Progenitor cell of endocrine pancreas (in vitro differentiated cells): ENCODE results near the gene ST6GAL2. TPM values are rescaled to one million over a fixed set of nuclear protein-coding genes. Genes with fewer than 3 reads are reported as not detected.

Experiments
- DNase-seq: peaks from one replicate; pipeline ENCODE4 v3.0.0; 2021; ENCODE audit warnings: low spot score; ENCODE audit not compliant: unreplicated experiment
- H3K27ac Mint-ChIP-seq: 2 replicates; pipeline ENCODE4 v1.8.0; 2021; ENCODE audit warnings: mild to moderate bottlenecking, moderate library complexity, mixed read lengths
- H3K27me3 Mint-ChIP-seq: 2 replicates; pipeline ENCODE4 v1.8.0; 2021; ENCODE audit warnings: mixed read lengths
- H3K36me3 Mint-ChIP-seq: 2 replicates; pipeline ENCODE4 v1.8.0; 2022; ENCODE audit warnings: mixed read lengths; ENCODE audit not compliant: insufficient read depth
- H3K4me1 Mint-ChIP-seq: 2 replicates; pipeline ENCODE4 v1.8.0; 2021; ENCODE audit warnings: low read depth, mixed read lengths
- H3K4me3 Mint-ChIP-seq: 2 replicates; pipeline ENCODE4 v1.8.0; 2021; ENCODE audit warnings: low read depth, mild to moderate bottlenecking, moderate library complexity, mixed read lengths
- H3K9me3 Mint-ChIP-seq: 2 replicates; pipeline ENCODE4 v1.8.0; 2021; ENCODE audit warnings: low read depth, mixed read lengths
- total RNA-seq: library from RNA; stranded (reverse); gene quantifications from 2 replicates; pipeline ENCODE4 v1.2.1, GENCODE V29; 2021
- TF ChIP-seq, protein P1 (sequence below): fragments of 200-600 bp; sonication (generic); IDR thresholded peaks from one replicate; pipeline ENCODE4 v1.5.0; 2021; ENCODE audit warnings: antibody characterized with exemption, mild to moderate bottlenecking; ENCODE audit not compliant: unreplicated experiment

Gene ST6GAL2
- total RNA-seq, 1 donor from 2014 or later, result 8.0 TPM

DNA sequence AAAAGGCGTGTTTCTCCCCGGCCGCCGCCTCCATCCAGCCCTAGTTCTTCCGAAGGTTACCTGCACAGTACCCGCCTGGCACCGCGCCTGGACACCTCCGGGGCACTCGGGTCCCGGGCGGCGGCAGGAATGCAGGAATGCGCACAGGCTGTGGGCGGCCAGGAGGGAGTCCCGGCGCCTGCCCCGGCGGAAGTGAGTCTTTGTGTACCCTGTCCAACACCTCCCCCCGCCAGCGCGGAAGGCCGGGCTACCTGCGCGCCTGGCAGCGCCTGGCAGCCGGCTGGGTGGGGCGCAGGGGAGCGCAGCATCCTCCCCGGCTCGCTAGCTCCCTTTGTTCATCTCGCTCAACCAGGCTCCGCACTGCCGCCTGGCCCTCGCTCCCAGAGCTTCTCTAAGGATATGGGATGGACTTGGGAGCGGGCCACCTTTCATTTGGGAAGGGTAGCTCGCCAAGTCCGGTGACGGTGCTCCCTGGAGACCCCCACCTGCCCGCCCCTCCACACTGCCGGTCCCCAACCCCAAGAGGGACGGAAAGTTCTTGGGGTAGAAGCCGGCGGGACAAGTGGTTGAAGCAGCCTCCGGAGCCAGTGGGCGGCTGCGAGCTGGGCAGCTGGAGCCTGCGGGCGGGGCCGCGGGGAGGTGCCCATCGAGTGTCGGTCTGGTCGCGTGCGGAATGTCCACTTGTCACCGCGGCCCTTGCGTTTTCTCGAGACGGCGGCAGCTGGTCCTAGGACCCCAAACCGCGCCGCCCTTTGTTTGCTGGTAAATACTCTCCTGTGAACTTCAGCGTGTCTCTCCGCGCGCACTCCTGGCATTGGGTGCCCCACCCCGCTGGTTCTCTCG is 1.2 kb upstream of the ST6GAL2 start:
- DNase-seq, result peak; percentile 62
- H3K4me3 Mint-ChIP-seq, result peak overlapping the region; percentile 84
- H3K9me3 Mint-ChIP-seq, result no peaks in the 10 kb centered on the region
- H3K27ac Mint-ChIP-seq, result peak overlapping the region; percentile 83
- H3K4me1 Mint-ChIP-seq, result peaks cover 9% of the 10 kb centered on the region
- peaks cover 54% of the 10 kb centered on the region for H3K27me3 Mint-ChIP-seq
- TF ChIP-seq, protein P1, sequence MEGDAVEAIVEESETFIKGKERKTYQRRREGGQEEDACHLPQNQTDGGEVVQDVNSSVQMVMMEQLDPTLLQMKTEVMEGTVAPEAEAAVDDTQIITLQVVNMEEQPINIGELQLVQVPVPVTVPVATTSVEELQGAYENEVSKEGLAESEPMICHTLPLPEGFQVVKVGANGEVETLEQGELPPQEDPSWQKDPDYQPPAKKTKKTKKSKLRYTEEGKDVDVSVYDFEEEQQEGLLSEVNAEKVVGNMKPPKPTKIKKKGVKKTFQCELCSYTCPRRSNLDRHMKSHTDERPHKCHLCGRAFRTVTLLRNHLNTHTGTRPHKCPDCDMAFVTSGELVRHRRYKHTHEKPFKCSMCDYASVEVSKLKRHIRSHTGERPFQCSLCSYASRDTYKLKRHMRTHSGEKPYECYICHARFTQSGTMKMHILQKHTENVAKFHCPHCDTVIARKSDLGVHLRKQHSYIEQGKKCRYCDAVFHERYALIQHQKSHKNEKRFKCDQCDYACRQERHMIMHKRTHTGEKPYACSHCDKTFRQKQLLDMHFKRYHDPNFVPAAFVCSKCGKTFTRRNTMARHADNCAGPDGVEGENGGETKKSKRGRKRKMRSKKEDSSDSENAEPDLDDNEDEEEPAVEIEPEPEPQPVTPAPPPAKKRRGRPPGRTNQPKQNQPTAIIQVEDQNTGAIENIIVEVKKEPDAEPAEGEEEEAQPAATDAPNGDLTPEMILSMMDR, result no peak
- no peaks in the 10 kb centered on the region for H3K36me3 Mint-ChIP-seq

DNA sequence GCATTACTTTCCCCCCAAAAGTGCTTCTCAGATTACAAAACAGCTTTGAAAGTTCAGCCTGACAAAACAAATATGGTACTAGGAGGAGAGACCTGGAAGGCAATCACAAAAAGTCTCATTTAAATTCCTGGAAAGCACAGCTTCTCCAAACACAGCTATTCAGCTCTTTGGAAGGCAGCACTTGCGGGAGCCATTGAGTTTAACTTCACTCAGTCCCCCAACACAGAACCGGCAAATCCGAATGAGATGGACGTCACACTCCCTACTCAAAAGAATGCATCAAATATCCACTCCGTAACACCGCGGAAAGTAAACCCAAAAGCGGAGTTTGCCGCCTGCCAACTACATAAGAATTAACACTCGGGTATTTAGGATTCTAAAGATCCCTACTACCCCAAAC is 638 bp downstream of the ST6GAL2 start:
- no peaks in the 10 kb centered on the region for H3K36me3 Mint-ChIP-seq
- H3K4me3 Mint-ChIP-seq, result peak overlapping the region; percentile 90
- TF ChIP-seq, protein P1, result no peak
- H3K9me3 Mint-ChIP-seq, result no peaks in the 10 kb centered on the region
- H3K27me3 Mint-ChIP-seq, result peaks cover 47% of the 10 kb centered on the region
- peaks cover 9% of the 10 kb centered on the region for H3K4me1 Mint-ChIP-seq
- no peak for DNase-seq
- H3K27ac Mint-ChIP-seq, result peak overlapping the region; percentile 77

DNA sequence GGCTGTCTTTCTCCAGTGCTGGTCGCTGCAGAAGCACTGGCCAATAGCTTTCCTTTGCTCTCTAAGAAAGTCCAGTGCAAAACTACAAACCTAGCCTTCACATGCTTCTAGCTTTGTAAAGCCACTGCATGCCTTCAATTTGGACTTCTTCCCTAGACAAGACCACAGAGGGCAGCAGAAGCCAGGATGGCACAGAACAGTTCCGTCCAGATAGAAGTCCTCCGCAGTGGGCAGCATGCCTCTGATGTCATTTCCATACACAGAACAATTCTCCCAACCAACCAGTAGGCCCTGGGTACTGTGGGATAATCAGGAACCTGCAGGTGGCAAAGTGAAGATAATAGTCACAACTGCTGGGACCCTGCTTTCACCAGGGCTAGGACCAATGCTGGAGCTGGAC is 3.3 kb downstream of the ST6GAL2 start:
- DNase-seq, result no peak
- Mint-ChIP-seq H3K27ac (no peak overlapping the region), H3K4me1 (peaks cover 9% of the 10 kb centered on the region), H3K9me3 (no peaks in the 10 kb centered on the region), H3K4me3 (no peak overlapping the region), H3K27me3 (peaks cover 36% of the 10 kb centered on the region), H3K36me3 (no peaks in the 10 kb centered on the region)
- TF ChIP-seq, protein P1, result no peak

DNA sequence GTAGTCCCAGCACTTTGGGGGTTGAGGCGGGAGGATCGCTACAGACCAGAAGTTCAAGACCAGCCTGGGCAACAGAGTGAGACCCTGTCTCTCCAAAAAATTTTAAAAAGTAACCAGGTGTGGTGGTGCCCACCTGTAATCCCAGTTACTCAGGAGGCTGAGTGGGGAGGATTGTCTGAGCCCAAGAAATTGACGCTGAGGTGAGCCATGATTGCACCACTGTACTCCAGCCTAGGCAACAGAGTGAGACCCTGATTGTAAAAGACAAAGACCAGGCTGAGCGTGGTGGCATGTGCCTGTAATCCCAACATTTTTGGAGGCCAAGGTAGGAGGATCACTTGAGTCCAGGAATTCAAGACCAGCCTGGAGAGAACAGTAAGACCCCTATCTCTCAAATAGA is 7.8 kb downstream of the ST6GAL2 start:
- Mint-ChIP-seq H3K4me3 (no peak overlapping the region), H3K4me1 (no peaks in the 10 kb centered on the region), H3K27me3 (peaks cover 15% of the 10 kb centered on the region), H3K36me3 (no peaks in the 10 kb centered on the region), H3K27ac (no peak overlapping the region), H3K9me3 (no peaks in the 10 kb centered on the region)
- DNase-seq, result no peak
- TF ChIP-seq, protein P1, result no peak

DNA sequence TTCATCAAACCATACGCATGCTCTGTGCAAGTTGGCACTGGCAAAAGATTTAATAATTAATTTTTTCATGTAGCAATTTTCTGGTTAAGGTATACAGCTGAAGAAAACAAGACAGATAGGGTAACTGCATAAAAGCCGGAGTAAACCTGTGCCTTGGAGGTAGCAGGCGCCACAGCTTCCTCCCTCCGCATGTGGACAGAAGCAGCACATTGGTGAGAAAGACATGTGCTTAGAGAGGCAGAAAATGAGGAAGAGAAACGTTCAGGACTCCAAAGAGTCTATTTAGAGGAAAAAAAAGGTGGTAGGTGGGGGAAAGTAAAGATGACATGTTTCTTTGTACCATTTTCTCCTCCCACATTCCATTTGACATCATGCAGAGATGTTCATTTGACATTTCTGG is 9.3 kb downstream of the ST6GAL2 start:
- H3K27ac Mint-ChIP-seq, result no peak overlapping the region
- peaks cover 4% of the 10 kb centered on the region for H3K27me3 Mint-ChIP-seq
- H3K4me3 Mint-ChIP-seq, result no peak overlapping the region
- no peaks in the 10 kb centered on the region for H3K4me1 Mint-ChIP-seq
- TF ChIP-seq, protein P1, result no peak
- H3K36me3 Mint-ChIP-seq, result no peaks in the 10 kb centered on the region
- H3K9me3 Mint-ChIP-seq, result no peaks in the 10 kb centered on the region
- no peak for DNase-seq
